GM12878 (cell line): ENCODE results near the gene SPHK1. TPM values are rescaled to one million over a fixed set of nuclear protein-coding genes. Genes with fewer than 3 reads are reported as not detected.

Experiments used
- ATF2 ChIP-seq: IDR thresholded peaks from 2 replicates; pipeline ENCODE4 v1.6.1; 2012; ENCODE audit warnings: low read length, inconsistent platforms
- GABPA ChIP-seq: IDR thresholded peaks from 2 replicates; pipeline ENCODE4 v1.6.1; 2014; ENCODE audit warnings: antibody characterized with exemption, low read depth, mild to moderate bottlenecking, inconsistent platforms
- NKRF ChIP-seq: fragments of 450-650 bp; conservative IDR thresholded peaks from 2 replicates; pipeline ENCODE4 v1.6.1; 2017; ENCODE audit warnings: mild to moderate bottlenecking, moderate library complexity
- TCF7 ChIP-seq: IDR thresholded peaks from 2 replicates; pipeline ENCODE4 v1.6.1; 2014; ENCODE audit warnings: antibody characterized with exemption, borderline replicate concordance
- ZZZ3 ChIP-seq: IDR thresholded peaks from 2 replicates; pipeline ENCODE4 v1.6.1; 2011; ENCODE audit warnings: low read depth; ENCODE audit not compliant: control insufficient read depth, insufficient read length
- polyA plus RNA-seq, 11 experiments: library from polyadenylated mRNA; depleted of rRNA in 4 of 11; unstranded in 6 of 11; stranded (reverse) in 5 of 11; fragments of >200 nt; fragmentation: Nextera tagmentation in 4 of 11; fragmentation: Illumina TruSeq in 1 of 11; extraction: Ambion mirVana in 4 of 11; extraction: Trizol in 1 of 11; gene quantifications; 1 replicate in 1 of 11; 2 replicates in 10 of 11; pipeline versions ENCODE4 v1.2.1 to v1.2.3, GENCODE V29; 2011 to 2016; ENCODE audit warnings: inconsistent platforms in 2 of 11, missing spikeins in 2 of 11, low read depth in 1 of 11
- total RNA-seq, 4 experiments: library from RNA; depleted of rRNA in 3 of 4; stranded (reverse); fragments of >200 nt in 3 of 4; fragmentation: Illumina TruSeq in 1 of 4; extraction: Trizol in 1 of 4; gene quantifications; 2 replicates each; pipeline versions ENCODE4 v1.2.1 to v1.2.3, GENCODE V29; 2013 to 2021

SPHK1 gene
- total and polyA plus RNA-seq, 10 of the 15 experiments (the other 5 are each of a cell fraction or from before 2014, with no cell fraction given) = 0.09 to 1.1 (median 0.36) TPM; not detected in 2

GRCh38 chr17:76385892-76386786 lies 1.7 kb downstream of the SPHK1 start (continued):
- TF ChIP-seq ATF2 (no peak), GABPA (no peak), NKRF (no peak), ZZZ3 (no peak), TCF7 (no peak)
